ENCODE data around the gene DOLK. TPM values are rescaled to one million over a fixed set of nuclear protein-coding genes. Genes with fewer than 3 reads are reported as not detected.

DOLK gene
- total RNA-seq, 1 experiment from 2014 or later, result 21.9 TPM

- peaks cover 5% of the 10 kb centered on the region for H3K4me1 ChIP-seq
- no peaks in the 10 kb centered on the region for H3K27me3 ChIP-seq
- no peak overlapping the region for H3K4me3 ChIP-seq
- no peaks in the 10 kb centered on the region for H3K9me3 ChIP-seq (replicated peaks)
- DNase-seq, result no peak
- no peak overlapping the region for H3K27ac ChIP-seq
- peaks cover 5% of the 10 kb centered on the region; the same call in 1 of the 2 replicates for H3K36me3 ChIP-seq
Measured at GRCh38 chr9:128943832-128944620, 3.4 kb downstream of the DOLK start.

GRCh38 chr9:128940946-128941755, 6.3 kb downstream of the DOLK start:
- Histone ChIP-seq H3K4me3 (no peak overlapping the region), H3K4me1 (no peaks in the 10 kb centered on the region), H3K36me3 (peaks cover 2% of the 10 kb centered on the region; the same call in 1 of the 2 replicates), H3K9me3 (replicated peaks) (no peaks in the 10 kb centered on the region), H3K27ac (no peak overlapping the region), H3K27me3 (no peaks in the 10 kb centered on the region)
- no peak for DNase-seq

GRCh38 chr9:128940271-128940921, 7.0 kb downstream of the DOLK start:
- no peak for DNase-seq
- Histone ChIP-seq H3K27ac (no peak overlapping the region), H3K27me3 (no peaks in the 10 kb centered on the region)

GRCh38 chr9:128937310-128938165, 9.9 kb downstream of the DOLK start:
- no peak overlapping the region for H3K4me3 ChIP-seq
- H3K27ac ChIP-seq, result no peak overlapping the region
- no peaks in the 10 kb centered on the region for H3K4me1 ChIP-seq
- no peaks in the 10 kb centered on the region for H3K27me3 ChIP-seq
- no peak for DNase-seq
- H3K36me3 ChIP-seq, result no peaks in the 10 kb centered on the region
- no peaks in the 10 kb centered on the region for H3K9me3 ChIP-seq (replicated peaks)

More at GRCh38 chr9:128940271-128940921, 7.0 kb downstream of the DOLK start:
- no peaks in the 10 kb centered on the region for H3K4me1 ChIP-seq
- H3K36me3 ChIP-seq, result no peaks in the 10 kb centered on the region
- no peaks in the 10 kb centered on the region for H3K9me3 ChIP-seq (replicated peaks)
- no peak overlapping the region for H3K4me3 ChIP-seq

GRCh38 chr9:128936171-128936865, 11.1 kb downstream of the DOLK start:
- Histone ChIP-seq H3K27ac (no peak overlapping the region), H3K27me3 (no peaks in the 10 kb centered on the region), H3K4me1 (no peaks in the 10 kb centered on the region), H3K9me3 (replicated peaks) (no peaks in the 10 kb centered on the region), H3K4me3 (no peak overlapping the region), H3K36me3 (no peaks in the 10 kb centered on the region)
- DNase-seq, result no peak

GRCh38 chr9:128933731-128934130, 13.7 kb downstream of the DOLK start:
- H3K4me1 ChIP-seq, result no peaks in the 10 kb centered on the region
- no peaks in the 10 kb centered on the region for H3K9me3 ChIP-seq (replicated peaks)
- H3K27ac ChIP-seq, result no peak overlapping the region
- no peaks in the 10 kb centered on the region for H3K36me3 ChIP-seq
- H3K4me3 ChIP-seq, result no peak overlapping the region
- no peak for DNase-seq
- H3K27me3 ChIP-seq, result no peaks in the 10 kb centered on the region

GRCh38 chr9:128929560-128929959, 17.8 kb downstream of the DOLK start:
- no peak overlapping the region for H3K4me3 ChIP-seq
- H3K27ac ChIP-seq, result no peak overlapping the region
- H3K9me3 ChIP-seq (replicated peaks), result no peaks in the 10 kb centered on the region
- DNase-seq, result no peak
- H3K36me3 ChIP-seq, result no peaks in the 10 kb centered on the region
- H3K4me1 ChIP-seq, result no peaks in the 10 kb centered on the region
- H3K27me3 ChIP-seq, result no peaks in the 10 kb centered on the region

- no peaks in the 10 kb centered on the region for H3K9me3 ChIP-seq (replicated peaks)
- DNase-seq, result no peak
- H3K4me3 ChIP-seq, result no peak overlapping the region
- H3K4me1 ChIP-seq, result no peaks in the 10 kb centered on the region
- H3K27me3 ChIP-seq, result no peaks in the 10 kb centered on the region
- no peak overlapping the region for H3K27ac ChIP-seq
- H3K36me3 ChIP-seq, result no peaks in the 10 kb centered on the region
Measured at GRCh38 chr9:128928624-128929023, 18.8 kb downstream of the DOLK start.

GRCh38 chr9:128927731-128928411, 19.5 kb downstream of the DOLK start:
- H3K4me3 ChIP-seq, result no peak overlapping the region
- no peaks in the 10 kb centered on the region for H3K27me3 ChIP-seq
- peaks cover 3% of the 10 kb centered on the region; the same call in 1 of the 2 replicates for H3K4me1 ChIP-seq
- no peaks in the 10 kb centered on the region for H3K9me3 ChIP-seq (replicated peaks)
- H3K27ac ChIP-seq, result no peak overlapping the region
- DNase-seq, result peak; percentile 58 to 76
- H3K36me3 ChIP-seq, result no peaks in the 10 kb centered on the region

- Histone ChIP-seq H3K27me3 (no peaks in the 10 kb centered on the region), H3K9me3 (replicated peaks) (no peaks in the 10 kb centered on the region), H3K4me1 (peaks cover 10% of the 10 kb centered on the region), H3K36me3 (no peaks in the 10 kb centered on the region), H3K27ac (no peak overlapping the region), H3K4me3 (no peak overlapping the region)
- no peak for DNase-seq
Measured at GRCh38 chr9:128923493-128923883, 23.9 kb downstream of the DOLK start.

GRCh38 chr9:128921881-128922763, 25.3 kb downstream of the DOLK start:
- Histone ChIP-seq H3K9me3 (replicated peaks) (no peaks in the 10 kb centered on the region), H3K27me3 (no peaks in the 10 kb centered on the region), H3K4me1 (peaks cover 10% of the 10 kb centered on the region), H3K4me3 (peak overlapping the region; percentile 76), H3K27ac (peak overlapping the region; percentile 79), H3K36me3 (no peaks in the 10 kb centered on the region; the same call in 1 of the 2 replicates)
- peak; percentile 91 to 95 for DNase-seq

- Histone ChIP-seq H3K4me1 (peaks cover 10% of the 10 kb centered on the region), H3K4me3 (peak within 1 kb of the TSS; percentile 76), H3K27ac (peak within 1 kb of the TSS; percentile 79), H3K36me3 (peaks cover 3% of the 10 kb centered on the region), H3K27me3 (no peaks in the 10 kb centered on the region), H3K9me3 (replicated peaks) (no peaks in the 10 kb centered on the region)
- DNase-seq, result peak; percentile 80 to 82
Measured at GRCh38 chr9:128920381-128921058, 26.9 kb downstream of the DOLK start, which contains the start of gene PHYHD1. PHYHD1 (plus strand) TSS chr9:128920982; CDS start chr9:128922324, 1,342 bp downstream.
